DOHH2 (cell line): ENCODE results near the gene LAMA5.

ENCODE experiments used
- H3F3A ChIP-seq: fragments of 200-600 bp; sonication (generic), shearing (Covaris generic); 2 replicates; pipeline ENCODE4 v1.6.0; 2016; ENCODE audit warnings: antibody characterized with exemption, mild to moderate bottlenecking; ENCODE audit not compliant: control insufficient read depth, insufficient read depth
- H3K27ac ChIP-seq: fragments of 200-600 bp; sonication (generic); 2 replicates; pipeline ENCODE4 v1.5.1; 2014; ENCODE audit warnings: low read depth, mild to moderate bottlenecking, low read length, moderate library complexity
- H3K27me3 ChIP-seq: fragments of 200-600 bp; sonication (generic); 2 replicates; pipeline ENCODE4 v1.6.1; 2014; ENCODE audit warnings: mild to moderate bottlenecking, low read length, mixed read lengths; ENCODE audit not compliant: control insufficient read depth
- H3K36me3 ChIP-seq: fragments of 200-600 bp; sonication (generic); 2 replicates; pipeline ENCODE4 v1.6.1; 2014; ENCODE audit warnings: mild to moderate bottlenecking, low read length, moderate library complexity, mixed read lengths; ENCODE audit not compliant: control insufficient read depth
- H3K4me1 ChIP-seq: fragments of 200-600 bp; sonication (generic); 2 replicates; pipeline ENCODE4 v1.6.1; 2014; ENCODE audit warnings: mild to moderate bottlenecking, low read length, mixed read lengths; ENCODE audit not compliant: control insufficient read depth
- H3K4me2 ChIP-seq: fragments of 200-600 bp; sonication (generic); 2 replicates; pipeline ENCODE4 v1.6.0; 2014; ENCODE audit warnings: mild to moderate bottlenecking, low read length, moderate library complexity
- H3K4me3 ChIP-seq: fragments of 200-600 bp; sonication (generic); 2 replicates; pipeline ENCODE4 v1.5.1; 2014; ENCODE audit warnings: mild to moderate bottlenecking, low read length, mixed read lengths
- H3K79me2 ChIP-seq: fragments of 200-600 bp; sonication (generic); 2 replicates; pipeline ENCODE4 v1.6.1; 2014; ENCODE audit warnings: mild to moderate bottlenecking, low read length, mixed read lengths; ENCODE audit not compliant: control insufficient read depth
- H3K9me2 ChIP-seq: fragments of 200-600 bp; sonication (generic); replicated peaks from 2 replicates; pipeline ENCODE4 v1.6.1; 2014; ENCODE audit warnings: mild to moderate bottlenecking, low read length, mixed read lengths; ENCODE audit not compliant: control insufficient read depth
- H3K9me3 ChIP-seq: fragments of 200-600 bp; sonication (generic); 2 replicates; pipeline ENCODE4 v1.6.1; 2014; ENCODE audit warnings: antibody characterized with exemption, low read length, mixed read lengths; ENCODE audit not compliant: control insufficient read depth, insufficient read depth
- H4K20me1 ChIP-seq: fragments of 200-600 bp; sonication (generic); 2 replicates; pipeline ENCODE4 v1.6.0; 2014; ENCODE audit warnings: low read depth, mild to moderate bottlenecking, antibody characterized with exemption, low read length, moderate library complexity; ENCODE audit not compliant: control insufficient read depth, insufficient read depth
- CTCF ChIP-seq: fragments of 200-600 bp; sonication (generic); IDR thresholded peaks from one replicate; pipeline ENCODE4 v1.5.1; 2014; ENCODE audit warnings: antibody characterized with exemption, mild to moderate bottlenecking, low read depth, low read length; ENCODE audit not compliant: poor library complexity, severe bottlenecking
- EZH2phosphoT487 ChIP-seq: fragments of 200-600 bp; sonication (generic); IDR thresholded peaks from 2 replicates; pipeline ENCODE4 v1.6.1; 2017; ENCODE audit warnings: borderline replicate concordance, mild to moderate bottlenecking, antibody characterized with exemption, low read length, moderate library complexity, mixed read lengths

The LAMA5 gene

GRCh38 chr20:62347445-62347844 is 19.7 kb downstream of the LAMA5 start:
- Histone ChIP-seq H3K27me3 (no peaks in the 10 kb centered on the region), H3K4me1 (peaks cover 20% of the 10 kb centered on the region), H3K4me2 (no peak overlapping the region), H3K79me2 (no peaks in the 10 kb centered on the region), H3K9me3 (no peaks in the 10 kb centered on the region), H3K4me3 (no peak overlapping the region), H3K9me2 (no peaks in the 10 kb centered on the region), H3F3A (no peaks in the 10 kb centered on the region), H3K36me3 (peaks cover 3% of the 10 kb centered on the region), H4K20me1 (no peaks in the 10 kb centered on the region), H3K27ac (no peak overlapping the region)
- TF ChIP-seq CTCF (no peak), EZH2phosphoT487 (no peak)

- Histone ChIP-seq H3K27me3 (no peaks in the 10 kb centered on the region), H3K4me1 (peaks cover 20% of the 10 kb centered on the region), H3K27ac (no peak overlapping the region), H4K20me1 (no peaks in the 10 kb centered on the region), H3K79me2 (no peaks in the 10 kb centered on the region), H3K9me3 (no peaks in the 10 kb centered on the region), H3K4me2 (no peak overlapping the region), H3K4me3 (no peak overlapping the region), H3K36me3 (peaks cover 3% of the 10 kb centered on the region), H3F3A (no peaks in the 10 kb centered on the region), H3K9me2 (no peaks in the 10 kb centered on the region)
- no peak for TF ChIP-seq EZH2phosphoT487
- TF ChIP-seq CTCF = no peak
Observed at GRCh38 chr20:62347151-62347404, 20.0 kb downstream of the LAMA5 start.

GRCh38 chr20:62346398-62347150 is 20.5 kb downstream of the LAMA5 start:
- no peaks in the 10 kb centered on the region for H3K27me3 ChIP-seq
- H3K79me2 ChIP-seq = no peaks in the 10 kb centered on the region
- no peaks in the 10 kb centered on the region for H3K9me2 ChIP-seq
- no peaks in the 10 kb centered on the region for H4K20me1 ChIP-seq
- H3K9me3 ChIP-seq = no peaks in the 10 kb centered on the region
- no peak overlapping the region for H3K4me3 ChIP-seq
- H3F3A ChIP-seq = peaks cover under 1% of the 10 kb centered on the region; the same call in 1 of the 2 replicates
- peaks cover 3% of the 10 kb centered on the region for H3K36me3 ChIP-seq
- no peak overlapping the region for H3K27ac ChIP-seq
- no peak for TF ChIP-seq CTCF
- no peak for TF ChIP-seq EZH2phosphoT487
- no peak overlapping the region for H3K4me2 ChIP-seq
- H3K4me1 ChIP-seq = peaks cover 20% of the 10 kb centered on the region
